ENCODE data around the gene ZFP92.
A peak's percentile ranks its signal among the peaks of the same experiment; 100 is the strongest.
"Not testable (repeated sequence)": the region's sequence is repeated elsewhere in the genome, so short reads cannot be mapped to it uniquely, and the experiment has no call there.

Gene ZFP92

GRCh38 chrX:153397256-153397960, 13.9 kb upstream of the ZFP92 start:
- DNase-seq (ENCODE audit: low spot score) (no peak), ATAC-seq (ENCODE audit: low read depth) (no peak)
- Histone ChIP-seq H3K27ac (ENCODE audit: poor library complexity, severe bottlenecking) (no peak overlapping the region), H3K36me3 (ENCODE audit: low read depth) (no peaks in the 10 kb centered on the region), H3K27me3 (ENCODE audit: insufficient read depth, poor library complexity, severe bottlenecking) (no peaks in the 10 kb centered on the region), H3K4me3 (ENCODE audit: severe bottlenecking) (no peak overlapping the region), H3K9me3 (ENCODE audit: severe bottlenecking) (no peaks in the 10 kb centered on the region), H3K4me1 (ENCODE audit: insufficient read depth, poor library complexity, severe bottlenecking) (no peaks in the 10 kb centered on the region)
- no peak for TF ChIP-seq CTCF (IDR thresholded peaks at IDR 0.05; ENCODE audit: poor library complexity, severe bottlenecking)

GRCh38 chrX:153398275-153398960, 12.9 kb upstream of the ZFP92 start:
- H3K4me1 ChIP-seq (ENCODE audit: insufficient read depth, poor library complexity, severe bottlenecking): no peaks in the 10 kb centered on the region
- no peak for ATAC-seq (ENCODE audit: low read depth)

GRCh38 chrX:153400146-153401132, 10.8 kb upstream of the ZFP92 start:
- ATAC-seq (ENCODE audit: low read depth) (peak; percentile 40; the same call in 1 of the 3 replicates), DNase-seq (ENCODE audit: low spot score) (no peak)
- no peaks in the 10 kb centered on the region for H3K4me1 ChIP-seq (ENCODE audit: insufficient read depth, poor library complexity, severe bottlenecking)
- H3K9me3 ChIP-seq (ENCODE audit: severe bottlenecking): no peaks in the 10 kb centered on the region
- H3K27me3 ChIP-seq (ENCODE audit: insufficient read depth, poor library complexity, severe bottlenecking): no peaks in the 10 kb centered on the region
- H3K36me3 ChIP-seq (ENCODE audit: low read depth): no peaks in the 10 kb centered on the region
- H3K27ac ChIP-seq (ENCODE audit: poor library complexity, severe bottlenecking): no peak overlapping the region
- H3K4me3 ChIP-seq (ENCODE audit: severe bottlenecking): no peak overlapping the region
- TF ChIP-seq CTCF (IDR thresholded peaks at IDR 0.05; ENCODE audit: poor library complexity, severe bottlenecking): peak; percentile 52

More at GRCh38 chrX:153398275-153398960, 12.9 kb upstream of the ZFP92 start:
- DNase-seq (ENCODE audit: low spot score): no peak
- Histone ChIP-seq H3K27ac (ENCODE audit: poor library complexity, severe bottlenecking) (no peak overlapping the region), H3K36me3 (ENCODE audit: low read depth) (no peaks in the 10 kb centered on the region), H3K27me3 (ENCODE audit: insufficient read depth, poor library complexity, severe bottlenecking) (no peaks in the 10 kb centered on the region), H3K4me3 (ENCODE audit: severe bottlenecking) (no peak overlapping the region), H3K9me3 (ENCODE audit: severe bottlenecking) (no peaks in the 10 kb centered on the region)
- no peak for TF ChIP-seq CTCF (IDR thresholded peaks at IDR 0.05; ENCODE audit: poor library complexity, severe bottlenecking)

- Histone ChIP-seq H3K27me3 (ENCODE audit: insufficient read depth, poor library complexity, severe bottlenecking) (no peaks in the 10 kb centered on the region), H3K27ac (ENCODE audit: poor library complexity, severe bottlenecking) (no peak within 1 kb of the TSS), H3K4me1 (ENCODE audit: insufficient read depth, poor library complexity, severe bottlenecking) (no peaks in the 10 kb centered on the region), H3K4me3 (ENCODE audit: severe bottlenecking) (no peak within 1 kb of the TSS), H3K36me3 (ENCODE audit: low read depth) (no peaks in the 10 kb centered on the region), H3K9me3 (ENCODE audit: severe bottlenecking) (no peaks in the 10 kb centered on the region)
- no peak for ATAC-seq (ENCODE audit: low read depth)
- TF ChIP-seq CTCF (IDR thresholded peaks at IDR 0.05; ENCODE audit: poor library complexity, severe bottlenecking): no peak
- no peak for DNase-seq (ENCODE audit: low spot score)
Measured at GRCh38 chrX:153401133-153401764, 10.0 kb upstream of the ZFP92 start, which contains the start of gene PNMA6E. Gene PNMA6E (minus strand): TSS chrX:153401350. CDS start chrX:153398849, 2,501 bp downstream.

- not testable (repeated sequence) for H3K27me3 ChIP-seq (ENCODE audit: insufficient read depth, poor library complexity, severe bottlenecking); H3K27ac ChIP-seq (ENCODE audit: poor library complexity, severe bottlenecking); ATAC-seq (ENCODE audit: low read depth)
Measured at GRCh38 chrX:153404333-153404732, 6.9 kb upstream of the ZFP92 start.

More at GRCh38 chrX:153404333-153404732, 6.9 kb upstream of the ZFP92 start:
- H3K9me3 ChIP-seq (ENCODE audit: severe bottlenecking); DNase-seq (ENCODE audit: low spot score); H3K4me1 ChIP-seq (ENCODE audit: insufficient read depth, poor library complexity, severe bottlenecking); H3K36me3 ChIP-seq (ENCODE audit: low read depth); H3K4me3 ChIP-seq (ENCODE audit: severe bottlenecking): not testable (repeated sequence)
